Measurements from ENCODE around the gene VPS13C. TPM values are rescaled to one million over a fixed set of nuclear protein-coding genes. Genes with fewer than 3 reads are reported as not detected.

The VPS13C gene
- total RNA-seq, 1 donor from 2014 or later, result 94.1 TPM

DNA sequence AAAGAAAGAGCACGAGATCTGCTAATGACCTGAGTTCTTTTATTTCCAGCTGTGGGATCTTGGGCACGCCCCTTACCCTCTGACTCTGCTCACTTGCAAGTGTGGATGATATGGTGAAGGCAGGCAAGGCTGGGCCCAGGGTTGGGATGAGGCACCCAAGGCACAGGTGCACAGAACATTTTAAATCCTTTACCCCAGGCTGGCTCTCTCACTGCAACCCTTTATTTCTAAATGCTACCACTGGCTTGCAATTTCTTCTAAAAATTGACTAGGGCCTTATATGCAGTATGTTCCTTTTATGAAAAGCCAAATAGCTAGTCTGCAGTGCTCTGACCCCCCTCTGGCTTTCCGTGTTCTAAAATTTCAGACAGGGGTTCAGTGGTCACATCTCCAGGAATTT lies 237.7 kb downstream of the VPS13C start:
- intact Hi-C loops (cut with micrococcal nuclease), result no loop called here

DNA sequence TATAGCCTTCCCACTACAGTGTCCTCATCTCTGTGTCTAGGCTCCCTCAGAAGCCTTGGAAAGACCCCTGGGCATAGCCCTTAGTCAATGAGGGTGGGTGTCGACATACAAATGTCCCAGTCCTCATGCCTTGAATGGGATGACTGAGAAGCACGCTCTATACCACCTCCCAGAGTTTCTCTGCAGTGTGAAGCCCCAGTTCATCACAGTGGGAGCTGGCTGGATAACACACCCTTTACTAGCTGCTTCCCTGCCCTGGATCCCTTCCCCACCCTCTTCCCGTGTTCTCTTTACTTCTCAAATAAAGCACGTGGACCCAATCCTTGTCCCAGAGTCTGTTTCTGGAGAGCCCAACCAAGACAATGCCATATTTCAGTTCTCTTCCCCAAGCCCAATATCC lies 239.3 kb downstream of the VPS13C start:
- intact Hi-C loops (cut with micrococcal nuclease), result no loop called here

DNA sequence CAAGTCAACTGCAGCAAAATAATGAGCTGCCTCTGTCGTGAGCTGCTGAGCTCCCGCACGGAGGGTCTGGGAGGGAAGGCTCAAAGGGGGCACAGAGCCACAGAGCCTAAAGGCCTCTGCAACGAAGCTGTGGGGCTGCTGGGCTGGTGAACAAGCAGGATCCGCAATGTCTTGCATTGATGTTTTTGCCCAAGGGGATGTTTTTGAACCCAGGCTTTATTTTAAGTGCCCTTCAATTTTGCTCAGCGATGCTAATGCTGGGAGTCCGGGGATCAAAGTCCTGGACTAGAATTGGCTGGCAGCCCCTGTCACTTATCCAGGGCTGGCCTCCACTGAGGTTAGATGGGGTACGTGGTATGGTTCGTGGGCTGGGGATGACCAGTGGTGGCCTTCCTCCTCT lies 240.0 kb downstream of the VPS13C start:
- intact Hi-C loops (cut with micrococcal nuclease), result no loop called here

DNA sequence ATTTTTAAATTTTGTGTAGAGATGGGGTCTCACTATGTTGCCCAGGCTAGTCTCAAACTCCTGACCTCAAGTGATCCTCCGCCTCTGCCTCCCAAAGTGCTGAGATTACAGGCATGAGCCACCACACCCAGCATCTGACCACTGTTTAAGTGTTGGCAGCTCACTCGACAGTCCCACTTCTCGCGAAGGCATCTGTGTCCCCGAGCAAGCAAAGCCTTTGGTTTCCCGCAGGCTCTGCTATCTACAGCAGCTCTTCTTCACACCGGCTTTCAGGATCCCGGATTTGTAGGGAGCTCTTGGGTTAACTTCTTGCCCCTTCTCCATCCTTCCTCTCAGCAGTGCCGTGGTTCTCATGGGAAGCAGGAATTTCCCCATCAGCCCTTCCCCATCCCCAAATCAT lies 240.9 kb downstream of the VPS13C start:
- intact Hi-C loops (cut with micrococcal nuclease), result no loop called here

DNA sequence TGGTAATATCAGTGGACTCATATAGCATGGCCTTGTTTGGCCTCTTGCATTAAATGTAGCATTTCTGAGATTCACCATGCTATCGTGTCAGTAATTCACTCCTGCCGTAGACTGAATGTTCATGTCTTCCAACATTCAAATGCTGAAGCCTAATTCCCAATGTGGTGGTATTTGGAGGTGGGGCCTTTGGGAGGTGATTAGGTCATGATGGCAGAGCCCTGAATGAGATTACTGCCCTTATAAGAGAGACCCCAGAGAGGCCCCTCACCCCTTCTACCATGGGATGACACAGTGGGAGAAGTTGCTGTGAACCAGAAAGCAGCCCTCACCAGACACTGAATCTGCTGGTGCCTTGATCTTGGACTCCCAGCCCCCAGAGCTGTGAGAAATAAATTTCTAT lies 241.4 kb downstream of the VPS13C start:
- intact Hi-C loops (cut with micrococcal nuclease), result no loop called here

DNA sequence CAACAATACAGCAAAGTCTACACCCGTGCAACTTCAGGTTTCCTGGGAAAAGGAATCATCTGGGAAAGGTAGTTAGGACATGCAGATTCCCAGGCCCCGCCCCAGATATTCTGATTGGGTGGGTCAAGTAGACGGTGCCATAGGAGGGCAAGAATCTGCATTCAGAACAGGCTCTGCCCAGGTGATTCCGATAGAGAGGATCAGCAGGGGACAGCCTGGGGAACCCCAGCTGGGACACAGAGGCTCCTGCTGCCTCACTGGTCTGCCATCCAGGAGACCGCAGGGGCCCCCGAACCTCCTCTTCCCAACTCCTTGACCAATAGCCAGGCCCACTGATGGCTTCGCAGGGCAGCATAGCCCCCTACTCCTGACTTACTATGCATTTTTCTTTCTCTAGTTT lies 243.4 kb downstream of the VPS13C start:
- intact Hi-C loops (cut with micrococcal nuclease), result no loop called here

DNA sequence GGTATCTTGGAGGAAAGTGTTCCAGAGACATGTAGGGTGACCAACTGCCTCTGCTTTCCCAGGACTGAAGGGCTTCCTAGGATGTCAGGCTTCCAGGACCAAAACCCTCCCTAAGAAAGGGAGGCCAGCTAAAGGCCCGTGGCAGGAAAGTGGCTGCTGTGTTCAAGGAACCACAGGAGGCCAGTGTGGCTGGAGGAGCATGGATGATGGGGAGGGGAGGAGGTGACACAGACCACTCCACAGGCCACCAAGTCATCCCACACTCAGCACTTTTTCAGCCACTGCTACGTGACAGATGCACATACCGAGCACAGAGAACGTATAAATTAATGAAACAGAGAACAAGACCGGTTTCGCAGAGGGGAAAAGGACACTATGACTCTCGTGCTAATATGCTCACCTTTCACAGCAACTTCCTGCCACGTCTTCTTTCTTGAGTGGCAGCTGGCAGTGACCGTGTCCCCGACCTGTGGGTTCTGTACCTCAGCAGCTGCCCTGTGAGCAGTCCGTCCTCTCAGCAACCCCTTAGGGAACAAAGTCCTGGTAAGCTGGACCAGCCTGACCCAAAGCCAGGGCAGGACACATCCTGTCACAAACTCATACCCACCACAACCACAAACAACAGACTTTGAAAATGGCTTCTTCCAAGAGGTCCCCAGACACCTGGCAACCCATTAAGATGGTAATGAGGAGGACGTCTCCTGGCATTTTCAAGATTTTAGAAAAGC lies 244.7 kb downstream of the VPS13C start:
- intact Hi-C loops (cut with micrococcal nuclease), result no loop called here

DNA sequence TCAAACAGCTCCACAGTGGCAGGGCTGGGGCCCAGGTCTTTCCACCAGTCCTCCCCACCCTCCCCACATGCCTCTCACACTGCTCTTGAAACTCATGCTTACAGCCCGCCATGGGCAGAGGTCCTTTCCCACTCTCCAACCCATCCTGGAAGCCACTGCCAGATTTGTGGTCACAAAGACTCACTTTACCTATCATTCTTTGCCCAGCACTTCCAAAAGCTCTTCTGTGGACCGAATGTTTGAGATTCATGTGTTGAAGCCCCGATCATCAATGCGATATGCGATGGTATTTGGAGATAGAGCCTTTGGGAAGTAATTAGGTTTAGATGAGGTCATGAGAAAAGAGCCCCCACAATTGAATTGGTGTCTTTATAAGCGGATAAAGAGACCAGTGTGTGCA lies 247.8 kb downstream of the VPS13C start:
- intact Hi-C loops (cut with micrococcal nuclease), result no loop called here

DNA sequence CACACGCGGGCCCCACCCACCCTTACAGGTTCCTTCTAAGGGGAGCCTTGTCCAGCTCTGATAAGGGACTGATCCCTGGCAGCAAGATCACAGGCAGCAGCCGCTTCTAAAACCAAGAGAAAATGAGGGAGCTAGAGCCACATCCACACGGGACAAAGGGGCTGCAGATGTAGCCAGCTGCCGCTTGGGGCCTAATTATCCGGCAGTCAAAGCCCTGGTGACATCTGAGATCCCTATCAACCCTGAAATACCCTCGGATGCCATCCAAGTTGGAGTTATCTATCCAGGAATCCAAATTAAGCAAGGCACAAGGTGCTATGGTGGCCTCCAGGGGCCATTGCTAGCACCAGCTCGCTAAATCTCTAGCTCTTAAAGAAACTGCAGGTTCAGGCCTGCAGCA lies 248.3 kb downstream of the VPS13C start:
- intact Hi-C loops (cut with micrococcal nuclease), result no loop called here

DNA sequence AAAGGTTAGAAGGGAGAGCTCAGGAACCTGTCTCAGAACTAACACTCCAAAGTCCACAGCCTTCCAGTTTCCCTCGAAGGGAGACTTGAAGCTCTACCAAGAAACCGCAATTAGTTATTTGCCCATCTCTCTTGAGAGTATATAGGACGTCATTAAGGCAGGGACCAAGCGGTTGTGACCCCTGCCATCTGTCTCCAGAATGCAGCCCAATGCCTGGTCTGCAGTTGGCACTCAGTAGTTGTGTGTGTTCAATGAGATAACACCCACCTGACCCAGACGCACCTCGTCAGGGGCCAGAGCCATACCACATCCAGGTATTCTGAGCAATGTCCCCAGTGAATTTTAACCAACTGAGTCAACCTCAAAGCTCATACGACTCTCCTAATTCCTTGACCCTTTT lies 251.0 kb downstream of the VPS13C start:
- intact Hi-C loops (cut with micrococcal nuclease), result no loop called here

DNA sequence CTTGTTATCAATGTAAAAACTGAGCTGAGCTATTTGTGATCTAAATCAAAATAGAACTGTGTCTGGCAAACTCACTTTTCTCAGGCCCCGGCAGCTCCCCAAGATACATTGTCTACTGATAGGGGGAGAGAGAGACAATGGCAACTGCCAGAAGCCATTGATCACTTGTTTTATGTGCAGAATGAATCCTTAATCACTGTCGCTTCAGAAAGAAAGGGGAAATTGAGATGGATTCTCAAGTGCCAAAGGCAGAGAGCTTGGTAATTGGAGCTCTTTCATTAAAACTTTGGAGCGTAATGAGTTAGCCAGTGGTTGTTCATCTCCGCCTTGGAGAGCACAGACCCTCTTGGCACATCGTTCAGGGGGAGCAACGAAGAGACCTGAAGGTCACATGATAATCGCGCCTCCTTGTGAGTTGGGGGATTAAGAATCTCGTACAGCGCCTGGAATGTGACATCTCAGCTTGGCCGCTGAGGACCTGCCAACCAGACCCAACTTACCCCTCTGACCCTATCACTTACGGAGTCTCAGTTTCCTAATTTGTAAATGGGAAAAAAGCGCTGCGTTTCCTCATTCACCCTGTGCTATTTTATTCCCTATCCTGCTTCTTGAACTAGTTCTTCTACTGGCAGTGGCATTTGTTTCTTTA lies 252.8 kb downstream of the VPS13C start:
- intact Hi-C loops (cut with micrococcal nuclease), result no loop called here

Other genes starting within 250 kb of the VPS13C start
- not detected in 2 replicates for gene C2CD4A, start 6.5 kb upstream of the VPS13C start, total RNA-seq
- 0.17 and 0.24 TPM in 2 replicates for gene C2CD4B, start 104.8 kb upstream of the VPS13C start, total RNA-seq